GM19395 (cell line): ENCODE measurements around the gene NENF.
A peak's percentile ranks its signal among the peaks of the same experiment; 100 is the strongest.
"Not testable (repeated sequence)": the region's sequence is repeated elsewhere in the genome, so short reads cannot be mapped to it uniquely, and the experiment has no call there.

Experiments
- ATAC-seq: cut with Tn5 transposase; IDR thresholded peaks from one replicate; pipeline ENCODE4 v1.9.1; 2021; ENCODE audit warnings: mild to moderate bottlenecking, moderate library complexity; ENCODE audit not compliant: unreplicated experiment

The NENF gene

GRCh38 chr1:212432661-212433576, at the start of gene NENF:
NENF (plus strand) TSS chr1:212432920; CDS start chr1:212432944, 24 bp downstream.
- ATAC-seq: peak; percentile 97

GRCh38 chr1:212386029-212386428, 46.7 kb upstream of the NENF start:
- no peak for ATAC-seq

DNA sequence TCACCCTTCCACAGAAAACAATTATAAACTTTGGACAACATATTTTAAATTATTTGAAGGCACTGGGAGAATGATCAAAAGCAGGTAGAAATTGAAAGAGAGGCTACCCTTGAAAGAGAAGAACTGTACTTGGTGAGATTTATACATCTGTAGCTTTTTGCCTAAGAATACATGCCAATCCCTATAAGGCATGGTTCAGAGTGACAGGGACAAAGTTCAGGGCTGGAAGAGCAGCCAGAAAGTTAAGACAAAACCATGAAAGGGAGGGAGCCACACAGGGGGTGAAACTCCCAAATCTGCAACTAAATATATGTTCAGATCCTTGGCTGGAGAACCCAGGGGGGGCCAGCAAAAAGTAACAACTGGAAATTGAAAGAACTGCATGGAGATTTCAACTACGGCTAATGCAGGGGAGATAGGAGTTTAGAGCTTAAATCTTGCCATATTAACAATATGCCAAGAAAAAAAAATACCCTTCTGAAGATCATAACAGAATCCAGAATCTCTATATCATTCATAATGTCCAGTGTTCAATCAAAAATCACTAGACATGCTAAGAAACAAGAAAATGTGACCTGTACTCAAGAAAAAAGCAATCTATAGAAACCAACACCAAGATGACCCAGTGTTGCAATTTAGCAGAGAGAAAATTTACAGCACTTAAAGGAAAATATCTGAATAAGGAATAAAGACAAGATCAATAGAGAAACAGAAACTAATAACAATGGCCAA, 43.6 kb upstream of the NENF start:
- ATAC-seq: no peak

GRCh38 chr1:212395678-212396437, 36.9 kb upstream of the NENF start:
- ATAC-seq: not testable (repeated sequence)

DNA sequence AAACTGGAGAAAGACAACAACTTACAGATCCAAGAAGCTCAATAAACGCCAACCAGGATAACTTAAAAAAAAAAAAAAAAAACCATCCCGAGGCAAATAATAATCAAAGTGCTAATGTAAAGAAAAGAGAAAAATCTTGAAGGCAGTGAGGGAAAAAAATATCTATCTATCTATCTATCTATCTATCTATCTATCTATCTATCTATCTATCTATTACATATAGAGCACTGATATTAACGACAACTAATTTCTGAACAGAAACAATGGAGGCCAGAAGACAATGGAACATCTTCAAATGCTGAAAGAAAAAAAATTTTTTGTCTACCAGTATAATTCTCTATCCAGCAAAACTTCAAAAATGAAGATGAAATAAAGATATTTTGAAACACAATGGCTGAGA, 36.1 kb upstream of the NENF start:
- ATAC-seq: no peak

DNA sequence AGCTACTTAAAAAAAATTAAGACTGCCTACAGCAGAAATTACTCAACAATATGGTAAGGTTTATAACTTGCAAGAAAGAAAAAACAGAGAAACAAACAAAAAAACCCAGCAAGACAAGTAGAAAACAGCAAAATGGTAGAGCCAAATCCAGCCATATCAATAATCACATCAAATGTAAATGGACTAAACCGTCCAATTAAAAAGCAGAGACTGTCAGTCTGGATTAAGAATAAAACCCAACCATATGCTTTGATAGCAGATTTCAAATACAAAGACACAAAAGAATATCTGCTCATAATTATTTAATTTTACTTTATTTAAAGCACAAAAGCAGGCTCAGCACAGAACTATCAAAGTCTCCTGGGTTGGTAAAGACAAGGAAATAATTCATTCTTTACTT, 35.5 kb upstream of the NENF start:
- ATAC-seq: no peak

DNA sequence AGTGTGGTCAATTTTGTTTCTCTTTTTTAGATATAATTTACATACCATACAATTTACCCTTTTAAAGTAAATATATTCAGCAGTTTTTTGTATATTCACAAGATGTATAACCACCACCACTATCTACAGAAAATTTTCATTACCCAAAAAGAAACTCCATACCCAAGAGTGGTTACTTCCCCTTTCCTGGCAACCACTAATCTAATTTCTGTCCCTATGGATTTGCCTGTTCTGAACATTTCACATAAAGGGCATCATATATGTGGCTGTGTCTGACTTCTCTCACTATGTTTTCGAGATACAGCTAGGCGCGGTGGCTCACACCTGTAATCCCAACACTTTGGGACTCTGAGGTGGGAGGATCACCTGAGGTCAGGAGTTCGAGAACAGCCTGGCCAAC, 31.7 kb upstream of the NENF start:
- ATAC-seq: no peak

GRCh38 chr1:212401838-212402582, 30.7 kb upstream of the NENF start:
- no peak for ATAC-seq

DNA sequence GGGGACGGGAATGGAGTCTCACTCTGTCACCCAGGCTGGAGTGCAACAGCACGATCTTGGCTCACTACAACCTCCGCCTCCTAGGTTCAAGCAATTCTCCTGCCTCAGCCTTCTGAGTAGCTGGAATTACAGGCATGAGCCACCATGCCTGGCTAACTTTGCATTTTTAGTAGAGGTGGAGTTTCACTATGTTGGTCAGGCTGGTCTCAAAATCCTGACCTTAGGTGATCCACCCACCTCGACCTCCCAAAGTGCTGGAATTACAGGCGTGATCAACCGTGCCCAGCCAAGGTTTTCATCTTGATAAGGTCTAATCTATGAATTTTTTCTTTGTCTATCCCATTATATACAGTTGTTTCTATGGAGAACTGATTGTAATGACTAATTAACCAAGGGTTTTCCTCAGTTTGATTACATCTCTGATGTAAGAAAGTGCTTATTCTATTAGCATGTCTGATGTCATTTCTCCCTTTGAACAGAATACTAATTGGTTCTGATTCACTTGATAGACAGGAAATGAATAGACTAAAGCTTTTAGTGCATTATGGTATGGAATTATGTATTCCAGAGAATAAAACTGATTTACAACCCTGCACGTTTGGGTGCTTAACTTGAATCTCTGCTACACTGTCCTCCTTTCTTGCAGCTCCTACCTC, 29.9 kb upstream of the NENF start:
- no peak for ATAC-seq

- no peak for ATAC-seq
Measured at GRCh38 chr1:212410231-212410820, 22.4 kb upstream of the NENF start.

- ATAC-seq: no peak
Measured at GRCh38 chr1:212412374-212412773, 20.3 kb upstream of the NENF start.

- ATAC-seq: no peak
Measured at GRCh38 chr1:212413902-212414327, 18.8 kb upstream of the NENF start.

GRCh38 chr1:212414328-212415106, 18.2 kb upstream of the NENF start, which contains the start of gene PACC1:
PACC1 (minus strand) TSS chr1:212414886; CDS start chr1:212414757, 129 bp downstream.
- ATAC-seq: peak; percentile 96

GRCh38 chr1:212415107-212415841, 17.4 kb upstream of the NENF start:
- ATAC-seq: no peak

- ATAC-seq: no peak
Measured at GRCh38 chr1:212421165-212421564, 11.6 kb upstream of the NENF start.

GRCh38 chr1:212423879-212424278, 8.8 kb upstream of the NENF start:
- no peak for ATAC-seq

DNA sequence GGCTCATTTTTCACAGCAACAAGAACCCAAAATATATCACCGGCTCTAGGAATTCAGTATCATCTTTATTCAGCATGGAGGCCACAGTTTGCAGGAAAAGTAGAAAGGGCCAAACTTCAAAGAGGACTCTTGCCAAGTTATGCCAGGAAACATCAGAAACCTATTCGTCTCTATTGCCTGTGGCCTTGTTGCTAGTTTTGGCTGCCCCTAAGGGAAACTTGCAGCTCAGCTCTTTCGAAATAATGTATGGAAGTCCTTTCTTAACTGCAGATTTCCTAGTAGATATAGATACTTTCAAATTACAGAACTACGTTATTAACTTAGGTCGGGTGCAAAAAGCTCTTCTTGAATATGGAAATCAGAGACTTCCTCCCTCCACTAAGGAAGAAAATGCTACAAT, 4.2 kb upstream of the NENF start:
- no peak for ATAC-seq

- no peak for ATAC-seq
Measured at GRCh38 chr1:212430416-212430815, 2.3 kb upstream of the NENF start.
